ENCODE data around the gene EIF2B4. TPM values are rescaled to one million over a fixed set of nuclear protein-coding genes. Genes with fewer than 3 reads are reported as not detected.

Gene EIF2B4
- total and polyA plus RNA-seq, 2 of the 13 experiments (the other 11 are each of a cell fraction or from before 2014, with no cell fraction given): 91.5 to 96.4 TPM

GRCh38 chr2:27370816-27371620, 880 bp upstream of the EIF2B4 start (continued):
- 0 out of 2 replicates have a peak, but pooled peaks have one; percentile 32 for TF ChIP-seq BORCS8-MEF2B (CRISPR knock-in tag; IDR thresholded peaks at IDR 0.05)
- peak; percentile 74 for TF ChIP-seq ZNF607 (CRISPR knock-in tag; IDR thresholded peaks at IDR 0.05; ENCODE audit: borderline replicate concordance)
- TF ChIP-seq HNF4A (CRISPR knock-in tag; IDR thresholded peaks at IDR 0.05): no peak
- 0 out of 2 replicates have a peak, but pooled peaks have one; percentile 5 for TF ChIP-seq SNAPC5 (CRISPR knock-in tag; IDR thresholded peaks at IDR 0.05; ENCODE audit: borderline replicate concordance)
- TF ChIP-seq CSRNP1 (CRISPR knock-in tag; IDR thresholded peaks at IDR 0.05): peak; percentile 18; the same call in 1 of the 2 replicates
- TF ChIP-seq EED (CRISPR knock-in tag; IDR thresholded peaks at IDR 0.05): peak; percentile 84
- 0 out of 2 replicates have a peak, but pooled peaks have one; percentile 48 for TF ChIP-seq IRF1 (CRISPR knock-in tag; IDR thresholded peaks at IDR 0.05; ENCODE audit: low read depth)
- TF ChIP-seq HES4 (CRISPR knock-in tag; IDR thresholded peaks at IDR 0.05; ENCODE audit: borderline replicate concordance): peak; percentile 79
- TF ChIP-seq NR1H2 (CRISPR knock-in tag; IDR thresholded peaks at IDR 0.05; ENCODE audit: borderline replicate concordance, low read depth): peak; percentile 42; the same call in 1 of the 2 replicates
- 0 out of 2 replicates have a peak, but pooled peaks have one; percentile 3 for TF ChIP-seq HMG20B (CRISPR knock-in tag; conservative IDR thresholded peaks at IDR 0.05)
- TF ChIP-seq ZHX1 (CRISPR knock-in tag; IDR thresholded peaks at IDR 0.05; ENCODE audit: low read depth): 0 out of 2 replicates have a peak, but pooled peaks have one; percentile 10
- no peak for TF ChIP-seq ELF4 (CRISPR knock-in tag; IDR thresholded peaks at IDR 0.05; ENCODE audit: borderline replicate concordance)
- 0 out of 2 replicates have a peak, but pooled peaks have one; percentile 37 for TF ChIP-seq CHD2 (IDR thresholded peaks at IDR 0.05; ENCODE audit: low read depth, low read length)
- TF ChIP-seq ZFP37 (CRISPR knock-in tag; IDR thresholded peaks at IDR 0.05; ENCODE audit: borderline replicate concordance): 0 out of 2 replicates have a peak, but pooled peaks have one; percentile 10
- TF ChIP-seq AGO2 (optimal IDR thresholded peaks at IDR 0.05; ENCODE audit: low read depth, low read length): peak; percentile 86
- TF ChIP-seq ZNF616 (CRISPR knock-in tag; IDR thresholded peaks at IDR 0.05; ENCODE audit: low read depth): peak; percentile 21; the same call in 1 of the 2 replicates
- peak; percentile 11; the same call in 1 of the 2 replicates for TF ChIP-seq ZNF138 (CRISPR knock-in tag; IDR thresholded peaks at IDR 0.05; ENCODE audit: low read depth)
- peak; percentile 6; the same call in 1 of the 2 replicates for TF ChIP-seq PBX2 (CRISPR knock-in tag; IDR thresholded peaks at IDR 0.05)
- TF ChIP-seq ZNF782 (CRISPR knock-in tag; IDR thresholded peaks at IDR 0.05; ENCODE audit: borderline replicate concordance): peak; percentile 83; the same call in 1 of the 2 replicates
- peak; percentile 27; the same call in 1 of the 2 replicates for TF ChIP-seq ZNF552 (CRISPR knock-in tag; IDR thresholded peaks at IDR 0.05; ENCODE audit: borderline replicate concordance)
- TF ChIP-seq ZBTB42 (CRISPR knock-in tag; IDR thresholded peaks at IDR 0.05): peak; percentile 85; the same call in 1 of the 2 replicates
